ENCODE data around the gene HEPN1.
A peak's percentile ranks its signal among the peaks of the same experiment; 100 is the strongest.
"Not testable (repeated sequence)": the region's sequence is repeated elsewhere in the genome, so short reads cannot be mapped to it uniquely, and the experiment has no call there.

The HEPN1 gene

DNA sequence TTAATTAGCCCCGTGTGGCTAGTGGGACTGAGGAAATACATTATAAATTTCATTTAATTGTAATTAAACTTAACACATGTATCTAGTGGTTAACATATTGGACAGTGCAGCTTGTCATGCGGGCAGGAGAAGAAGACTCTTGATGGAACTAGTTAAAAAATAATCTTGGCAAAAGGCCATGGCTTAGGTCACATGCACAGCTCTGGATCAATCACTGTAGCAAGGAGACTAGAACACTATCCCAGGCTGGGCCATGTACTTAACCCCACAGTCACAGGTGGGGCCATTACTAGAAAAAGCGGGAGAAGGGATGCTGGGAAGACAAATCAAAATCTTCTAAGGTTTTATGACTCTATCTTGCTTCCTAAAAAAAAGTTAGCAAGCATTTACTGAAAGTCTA is 25.5 kb downstream of the HEPN1 start:
- DNase-seq, result no peak

DNA sequence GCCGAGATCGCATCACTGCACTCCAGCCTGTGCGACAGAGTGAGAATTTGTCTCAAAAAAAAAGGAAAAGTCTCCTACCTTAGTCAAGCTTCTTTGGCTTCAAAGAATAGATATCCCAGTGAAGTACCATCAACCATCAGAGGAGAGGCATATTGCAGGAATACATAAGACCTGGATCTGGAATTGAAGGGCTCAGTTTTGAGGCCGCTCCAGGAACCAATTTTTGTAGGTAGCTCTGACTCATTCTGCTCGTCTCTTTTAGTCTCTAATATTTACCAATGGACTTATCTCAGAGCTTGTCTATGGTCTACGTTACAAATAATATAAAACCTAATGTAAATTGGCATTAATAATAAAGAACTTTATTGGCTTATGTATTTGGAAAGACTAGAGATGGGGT is 26.8 kb downstream of the HEPN1 start:
- no peak for DNase-seq

DNA sequence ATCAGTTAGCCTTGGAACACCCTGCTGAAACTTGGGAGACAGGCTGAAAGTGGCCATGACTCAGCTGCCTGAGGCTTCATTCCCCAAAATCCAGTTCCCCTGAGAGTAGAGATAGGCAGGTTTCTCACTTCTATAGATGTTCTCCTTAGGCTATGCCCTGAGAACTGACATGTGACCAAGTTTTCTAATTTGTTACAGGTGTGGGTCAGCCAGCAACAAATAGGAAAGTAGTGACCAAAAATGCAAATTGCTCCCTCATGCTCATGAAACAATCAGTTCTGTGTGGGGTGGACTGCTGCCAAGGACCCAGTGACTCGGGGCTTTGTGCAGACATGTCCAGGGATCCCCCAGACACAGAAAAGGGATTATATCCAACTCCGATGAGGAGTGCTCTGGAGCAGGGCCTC is 27.7 kb downstream of the HEPN1 start:
- no peak for DNase-seq

DNA sequence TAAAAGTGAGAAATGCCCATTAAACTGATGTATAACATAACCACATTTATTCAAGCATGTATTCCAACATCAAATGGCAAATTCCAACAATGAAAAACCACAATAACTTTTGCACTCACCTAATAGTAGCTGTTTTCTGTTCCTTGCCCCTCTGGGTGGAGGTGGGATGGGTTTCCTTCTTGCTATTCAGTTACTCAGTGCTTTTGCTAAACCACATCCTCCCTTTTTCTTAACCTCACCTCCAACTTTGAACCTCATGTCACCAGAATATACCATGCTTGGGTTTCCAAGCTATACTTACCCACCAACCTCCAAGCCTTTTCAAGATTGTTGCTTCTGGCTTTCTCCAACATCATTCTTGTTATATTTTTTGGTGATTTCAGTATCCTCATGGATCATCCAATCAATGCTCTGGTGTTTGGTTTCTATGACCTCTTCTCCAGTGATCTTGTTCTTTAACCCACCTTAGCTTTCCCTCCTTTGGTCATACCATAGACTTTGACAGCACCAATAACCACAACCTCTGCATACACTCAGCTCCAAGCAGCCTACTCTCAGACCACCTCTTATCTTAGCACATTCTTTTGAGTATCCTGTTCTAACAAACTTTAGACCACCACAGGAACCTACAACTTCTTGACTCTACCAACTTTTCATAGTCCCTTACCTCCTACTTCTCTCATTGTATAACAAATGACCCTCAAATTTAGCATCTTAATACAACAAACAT is 31.7 kb downstream of the HEPN1 start:
- DNase-seq, result peak; percentile 46

DNA sequence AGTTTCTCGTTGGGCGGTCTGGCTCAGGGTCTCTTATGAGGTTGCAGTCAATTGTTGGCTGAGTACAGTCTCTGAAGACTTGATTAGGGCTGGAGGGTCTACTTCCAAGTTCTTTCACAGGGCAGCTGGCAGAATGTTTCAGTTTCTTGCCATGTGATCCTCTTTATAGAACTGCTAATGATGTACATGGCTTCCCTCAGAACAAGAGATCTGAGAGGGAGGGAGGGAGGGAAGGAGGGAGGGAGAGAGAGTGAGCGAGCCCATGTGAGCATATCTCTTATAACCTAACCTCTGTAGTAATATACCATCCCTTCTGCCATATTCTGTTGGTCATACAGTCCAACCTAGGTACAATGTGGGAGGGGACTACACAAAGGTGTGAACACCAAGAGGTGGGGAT is 32.3 kb downstream of the HEPN1 start:
- no peak for DNase-seq

DNA sequence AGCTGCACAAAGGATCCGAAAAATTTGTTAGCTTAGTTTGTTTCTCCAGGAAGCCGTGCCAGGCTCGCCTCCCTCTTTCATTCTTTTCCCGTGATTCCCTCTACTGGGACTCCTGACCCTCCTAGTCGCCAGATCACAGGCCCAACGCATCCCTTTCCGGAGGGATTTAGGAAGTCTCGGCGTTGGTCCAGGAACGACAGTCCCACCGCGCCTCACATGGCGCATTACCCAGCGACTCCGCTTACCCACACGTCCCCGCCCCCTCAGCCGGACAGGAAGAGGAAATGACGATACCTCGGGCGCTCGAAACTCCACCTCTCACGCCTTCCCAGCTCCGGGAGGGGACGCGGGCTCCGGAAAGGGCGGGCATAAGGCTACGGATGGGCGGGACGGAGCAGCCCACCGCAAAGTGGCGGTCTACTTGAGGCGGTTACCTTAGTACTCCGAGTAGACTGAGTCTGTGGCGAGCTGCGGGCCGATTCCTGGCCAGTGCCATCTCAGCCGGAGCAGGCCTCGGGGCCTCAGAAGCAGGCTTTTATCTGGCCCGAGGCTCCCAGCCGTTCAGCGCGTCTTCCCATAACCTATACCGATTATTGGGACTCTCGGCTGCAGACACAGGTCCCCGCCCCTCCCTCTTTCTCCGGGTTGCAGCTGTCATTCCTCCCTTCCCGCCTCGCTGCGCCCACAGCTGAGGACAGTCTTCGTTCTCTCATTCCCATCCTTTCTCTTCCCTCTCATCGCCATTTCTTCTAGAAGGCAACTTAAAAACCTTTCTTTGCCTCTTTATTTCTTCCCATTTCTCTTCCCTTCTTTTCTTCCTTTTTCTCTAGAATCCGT is 34.9 kb downstream of the HEPN1 start, which contains the start of gene CCDC15:
Gene CCDC15 (plus strand): TSS at position 450 of the 837 bp plus-strand sequence. CDS start 531 bp downstream, outside the sequence.
- peak; percentile 92 for DNase-seq

DNA sequence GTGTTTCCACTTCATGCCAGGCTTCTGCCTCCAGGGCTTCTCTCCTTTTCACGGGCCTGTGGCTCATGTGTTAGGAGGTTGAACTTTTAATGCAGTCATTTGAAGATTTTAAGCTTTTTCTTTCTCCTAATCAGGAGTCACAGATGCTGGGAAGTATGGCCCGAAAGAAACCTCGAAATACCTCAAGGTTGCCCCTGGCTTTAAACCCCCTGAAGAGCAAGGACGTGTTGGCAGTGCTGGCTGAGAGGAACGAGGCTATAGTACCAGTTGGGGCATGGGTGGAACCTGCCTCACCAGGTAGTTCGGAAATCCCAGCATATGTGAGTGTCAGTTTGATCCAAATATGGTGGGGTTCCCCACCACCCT is 35.5 kb downstream of the HEPN1 start:
- no peak for DNase-seq

DNA sequence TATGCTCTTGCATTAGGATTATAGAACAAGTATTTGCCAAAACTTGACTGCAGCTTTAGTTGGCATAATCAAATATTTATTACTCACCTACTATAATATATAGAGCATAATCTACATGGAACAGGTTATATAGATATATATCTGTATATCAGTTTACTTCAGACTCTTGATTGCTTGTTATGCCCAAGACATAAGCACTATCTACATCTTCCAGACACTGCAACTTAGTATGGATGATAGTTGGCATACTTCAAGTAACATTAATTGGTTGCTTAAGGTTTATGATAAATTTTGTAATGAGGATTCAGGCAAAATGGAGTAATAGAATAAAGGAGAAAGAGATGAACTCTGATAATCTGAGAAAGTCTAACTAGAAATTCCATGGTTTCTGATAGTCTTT is 36.0 kb downstream of the HEPN1 start:
- no peak for DNase-seq

DNA sequence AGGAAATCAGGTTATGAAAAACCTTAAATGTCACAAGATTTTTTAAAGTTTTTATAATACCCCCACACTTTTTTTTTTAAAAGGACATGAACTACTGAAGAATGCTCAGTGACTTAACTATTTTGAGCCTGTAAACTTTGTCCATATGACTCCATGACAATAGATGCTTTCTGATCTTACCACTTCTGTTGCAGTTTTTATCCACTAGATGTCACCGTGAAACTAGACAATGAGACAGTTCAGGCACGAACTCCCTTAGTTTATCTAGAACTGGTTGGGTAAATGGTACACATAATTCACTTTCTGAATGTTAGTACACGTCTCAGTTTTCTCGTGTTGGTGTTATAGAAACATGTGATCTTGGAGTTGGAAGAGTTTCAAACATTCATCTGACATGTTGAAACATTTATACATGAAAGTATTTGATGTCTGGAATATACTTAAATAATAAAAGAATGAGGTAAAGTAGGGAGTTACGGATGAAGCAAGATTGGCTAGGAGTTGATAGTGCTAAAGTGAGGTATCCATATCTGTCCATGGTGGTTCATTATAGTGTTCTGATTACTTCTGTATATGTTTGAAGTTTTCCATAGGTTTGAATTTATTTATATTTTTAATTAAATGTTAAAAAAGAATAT is 43.0 kb downstream of the HEPN1 start:
- peak; percentile 57 for DNase-seq

DNA sequence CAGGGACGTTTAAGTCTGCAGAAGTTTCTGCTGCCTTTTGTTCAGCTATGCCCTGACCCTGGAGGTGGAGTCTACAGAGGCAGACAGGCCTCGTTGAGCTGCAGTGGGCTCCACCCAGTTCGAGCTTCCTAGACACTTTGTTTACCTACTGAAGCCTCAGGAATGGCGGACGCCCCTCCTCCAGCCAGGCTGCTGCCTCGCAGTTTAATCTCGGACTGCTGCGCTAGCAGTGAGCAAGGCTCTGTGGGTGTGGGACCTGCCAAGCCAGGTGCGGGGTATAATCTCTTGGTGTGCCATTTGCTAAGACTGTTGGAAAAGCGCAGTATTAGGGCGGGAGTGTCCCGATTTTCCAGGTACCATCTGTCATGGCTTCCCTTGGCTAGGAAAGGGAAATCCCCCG is 49.1 kb downstream of the HEPN1 start:
- DNase-seq, result not testable (repeated sequence)
